Endothelial cell of umbilical vein (primary cell): ENCODE measurements around the gene RPAP3.

ENCODE experiments used
- MYC ChIP-seq: IDR thresholded peaks from one replicate; pipeline ENCODE4 v1.6.1; 2011; ENCODE audit warnings: mild to moderate bottlenecking, low read depth, low read length
- POLR2A ChIP-seq: IDR thresholded peaks from 2 replicates; pipeline ENCODE4 v1.6.1; 2012; ENCODE audit warnings: low read depth, mild to moderate bottlenecking, control low read depth, low read length
- TF ChIP-seq, protein P1 (sequence below): IDR thresholded peaks from 2 replicates; pipeline ENCODE4 v1.6.1; 2011; ENCODE audit not compliant: insufficient read depth, insufficient read length
- TF ChIP-seq, protein P2 (sequence below), 2 donors: IDR thresholded peaks; 1 replicate in 1 of 2; 2 replicates in 1 of 2; pipeline ENCODE4 v1.5.1; 2011; ENCODE audit warnings: low read length in 2 of 2, mild to moderate bottlenecking in 2 of 2, moderate library complexity in 2 of 2, control low read depth in 1 of 2, inconsistent platforms in 1 of 2, low read depth in 1 of 2; ENCODE audit not compliant: insufficient read depth in 1 of 2; ENCODE audit errors: extremely low read depth in 1 of 2

GRCh38 chr12:47742253-47742825, 36.5 kb upstream of the RPAP3 start:
- TF ChIP-seq, protein P1, sequence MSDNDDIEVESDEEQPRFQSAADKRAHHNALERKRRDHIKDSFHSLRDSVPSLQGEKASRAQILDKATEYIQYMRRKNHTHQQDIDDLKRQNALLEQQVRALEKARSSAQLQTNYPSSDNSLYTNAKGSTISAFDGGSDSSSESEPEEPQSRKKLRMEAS, result no peak
- TF ChIP-seq POLR2A (no peak), MYC (no peak)
- TF ChIP-seq, protein P2, sequence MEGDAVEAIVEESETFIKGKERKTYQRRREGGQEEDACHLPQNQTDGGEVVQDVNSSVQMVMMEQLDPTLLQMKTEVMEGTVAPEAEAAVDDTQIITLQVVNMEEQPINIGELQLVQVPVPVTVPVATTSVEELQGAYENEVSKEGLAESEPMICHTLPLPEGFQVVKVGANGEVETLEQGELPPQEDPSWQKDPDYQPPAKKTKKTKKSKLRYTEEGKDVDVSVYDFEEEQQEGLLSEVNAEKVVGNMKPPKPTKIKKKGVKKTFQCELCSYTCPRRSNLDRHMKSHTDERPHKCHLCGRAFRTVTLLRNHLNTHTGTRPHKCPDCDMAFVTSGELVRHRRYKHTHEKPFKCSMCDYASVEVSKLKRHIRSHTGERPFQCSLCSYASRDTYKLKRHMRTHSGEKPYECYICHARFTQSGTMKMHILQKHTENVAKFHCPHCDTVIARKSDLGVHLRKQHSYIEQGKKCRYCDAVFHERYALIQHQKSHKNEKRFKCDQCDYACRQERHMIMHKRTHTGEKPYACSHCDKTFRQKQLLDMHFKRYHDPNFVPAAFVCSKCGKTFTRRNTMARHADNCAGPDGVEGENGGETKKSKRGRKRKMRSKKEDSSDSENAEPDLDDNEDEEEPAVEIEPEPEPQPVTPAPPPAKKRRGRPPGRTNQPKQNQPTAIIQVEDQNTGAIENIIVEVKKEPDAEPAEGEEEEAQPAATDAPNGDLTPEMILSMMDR (IDR thresholded peaks at IDR 0.05; ENCODE audit: extremely low read depth in 1 of 2, insufficient read depth in 1 of 2, low read depth in 1 of 2, low read length in 2 of 2), result peak; percentile 89 to 94
